NB4 (cell line): ENCODE results near the gene HECA.

ENCODE experiments used
- CTCF ChIP-seq: IDR thresholded peaks from one replicate; pipeline ENCODE4 v1.5.1; 2012; ENCODE audit warnings: low read depth, low read length
- POLR2A ChIP-seq: IDR thresholded peaks from 2 replicates; pipeline ENCODE4 v1.6.1; 2011; ENCODE audit warnings: mild to moderate bottlenecking; ENCODE audit not compliant: insufficient read length; ENCODE audit errors: extremely low read depth

- TF ChIP-seq CTCF (no peak), POLR2A (no peak)
Measured at GRCh38 chr6:139186692-139187091, 51.8 kb downstream of the HECA start.
